GM15510 (cell line): ENCODE results near the gene SLC17A7.

Source experiments
- POLR2A ChIP-seq: IDR thresholded peaks from 3 replicates; pipeline ENCODE4 v1.6.1; 2011; ENCODE audit warnings: borderline replicate concordance; ENCODE audit not compliant: insufficient read length; ENCODE audit errors: extremely low read depth

Gene SLC17A7

GRCh38 chr19:49427339-49427738 is 14.0 kb downstream of the SLC17A7 start:
- no peak for TF ChIP-seq POLR2A

GRCh38 chr19:49425922-49426592 is 15.3 kb downstream of the SLC17A7 start:
- no peak for TF ChIP-seq POLR2A

DNA sequence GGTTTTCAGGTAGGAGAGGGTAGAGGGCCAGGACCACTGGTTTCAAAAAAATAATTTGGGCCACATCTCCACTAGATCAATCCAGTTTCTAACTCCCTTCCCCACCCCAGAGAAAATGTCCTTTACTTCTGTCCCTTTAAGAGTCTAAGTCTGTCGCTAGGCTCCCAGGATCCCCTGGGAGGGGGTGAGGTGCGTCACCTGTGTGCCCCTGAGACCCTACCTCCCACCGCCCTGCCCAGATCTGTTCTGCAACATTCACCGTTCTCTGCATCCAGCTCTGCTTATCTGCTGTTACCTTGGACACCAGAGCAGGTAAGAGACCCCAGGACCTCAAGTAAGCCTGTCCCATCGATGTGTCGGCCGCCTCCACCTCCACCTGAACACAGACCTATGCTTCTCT is 16.1 kb downstream of the SLC17A7 start, which contains the start of gene GFY:
Gene GFY (plus strand): TSS at position 211 of the 400 bp plus-strand sequence. CDS start 1,043 bp downstream, outside the sequence.
- no peak for TF ChIP-seq POLR2A

- TF ChIP-seq POLR2A: no peak
Observed at GRCh38 chr19:49423985-49424303, 17.4 kb downstream of the SLC17A7 start.

GRCh38 chr19:49423071-49423984 is 18.0 kb downstream of the SLC17A7 start, which contains the start of gene PTH2:
Gene PTH2 (minus strand): TSS chr19:49423441. CDS start chr19:49423339, 102 bp downstream.
- no peak for TF ChIP-seq POLR2A

GRCh38 chr19:49422407-49423070 is 18.8 kb downstream of the SLC17A7 start:
- TF ChIP-seq POLR2A: no peak

GRCh38 chr19:49421878-49422202 is 19.5 kb downstream of the SLC17A7 start:
- no peak for TF ChIP-seq POLR2A

- TF ChIP-seq POLR2A: no peak
Observed at GRCh38 chr19:49421039-49421877, 20.1 kb downstream of the SLC17A7 start.

- TF ChIP-seq POLR2A: no peak
Observed at GRCh38 chr19:49420227-49420626, 21.1 kb downstream of the SLC17A7 start.

DNA sequence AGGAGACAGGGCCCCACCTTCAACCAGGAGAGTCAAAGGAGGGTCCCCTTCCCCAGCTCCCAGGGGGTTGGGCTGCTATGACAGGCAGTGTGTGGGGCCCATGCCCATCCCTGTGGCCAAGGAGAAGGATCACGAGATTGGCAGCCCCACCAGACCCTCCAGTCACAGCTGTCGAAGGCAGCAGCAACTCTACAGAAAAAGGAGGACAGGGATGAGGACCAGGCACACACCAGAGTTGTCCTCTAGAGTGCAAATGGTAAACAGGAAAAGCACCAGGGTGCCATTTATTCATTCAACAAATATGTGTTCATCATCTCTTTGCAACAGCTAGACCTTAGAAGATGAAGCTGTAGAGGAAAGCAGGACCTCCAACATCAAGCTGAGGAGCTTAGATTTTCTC is 22.2 kb downstream of the SLC17A7 start:
- TF ChIP-seq POLR2A: no peak

- TF ChIP-seq POLR2A: no peak
Observed at GRCh38 chr19:49418511-49418910, 22.8 kb downstream of the SLC17A7 start.

DNA sequence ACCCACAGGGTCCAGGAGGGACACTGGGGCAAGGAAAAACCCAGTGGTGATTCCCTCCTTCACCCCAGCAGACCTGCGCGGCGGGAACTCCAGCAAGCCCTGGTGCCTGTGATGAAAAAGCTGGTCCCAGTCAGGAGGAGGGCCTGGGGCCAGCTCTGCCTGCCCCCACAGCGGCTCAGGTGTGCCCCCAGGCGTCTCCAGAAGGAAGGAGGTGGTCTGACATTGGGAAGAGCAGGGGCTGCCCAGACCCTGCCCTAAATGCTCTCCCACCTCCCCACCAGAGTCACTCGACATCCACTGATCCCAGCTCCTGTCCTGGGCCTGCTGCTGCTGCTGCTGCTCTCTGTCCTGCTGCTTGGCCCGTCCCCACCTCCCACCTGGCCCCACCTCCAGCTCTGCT is 24.2 kb downstream of the SLC17A7 start:
- no peak for TF ChIP-seq POLR2A

DNA sequence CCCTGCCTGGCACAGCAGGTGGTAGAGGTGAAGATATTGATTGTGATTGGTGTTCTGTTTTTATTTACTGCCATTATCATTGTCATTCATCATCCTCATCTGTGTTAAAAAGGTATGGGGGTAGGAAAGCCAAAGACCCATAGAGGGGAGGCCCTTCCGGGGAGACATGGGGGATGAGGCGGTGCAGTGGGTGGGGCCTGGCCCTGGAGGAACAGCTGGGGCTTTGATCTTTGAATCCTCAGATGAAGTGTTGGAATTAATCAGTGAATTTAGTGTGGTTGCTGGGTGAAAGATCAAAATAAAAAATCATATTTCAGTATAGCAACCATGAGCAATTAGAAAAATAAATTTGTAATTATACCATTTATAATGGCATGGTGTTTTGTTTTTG is 25.5 kb downstream of the SLC17A7 start:
- no peak for TF ChIP-seq POLR2A

- TF ChIP-seq POLR2A: no peak
Observed at GRCh38 chr19:49415102-49415809, 26.1 kb downstream of the SLC17A7 start.
